SJSA1 (cell line): ENCODE results near the gene XRCC5. TPM values are rescaled to one million over a fixed set of nuclear protein-coding genes. Genes with fewer than 3 reads are reported as not detected.
A peak's percentile ranks its signal among the peaks of the same experiment; 100 is the strongest.
"Not testable (repeated sequence)": the region's sequence is repeated elsewhere in the genome, so short reads cannot be mapped to it uniquely, and the experiment has no call there.

Experiments
- DNase-seq, 2 experiments: peaks; one replicate each; pipeline ENCODE4 v3.0.0-alpha.2; 2015 to 2020; ENCODE audit warnings: low spot score in 2 of 2, low read depth in 1 of 2
- H3K27ac ChIP-seq: fragments of 250-450 bp; sonication (Bioruptor Pico); 2 replicates; pipeline ENCODE4 v1.5.1; 2020; ENCODE audit warnings: mild to moderate bottlenecking, moderate library complexity
- H3K27me3 ChIP-seq: fragments of 250-450 bp; sonication (Bioruptor Pico); replicated peaks from 2 replicates; pipeline ENCODE4 v1.5.1; 2020; ENCODE audit warnings: mild to moderate bottlenecking, moderate library complexity
- H3K36me3 ChIP-seq: fragments of 250-450 bp; sonication (Bioruptor Pico); 2 replicates; pipeline ENCODE4 v1.5.1; 2020; ENCODE audit warnings: mild to moderate bottlenecking
- H3K4me1 ChIP-seq: fragments of 250-450 bp; sonication (Bioruptor Pico); replicated peaks from 2 replicates; pipeline ENCODE4 v1.6.1; 2021; ENCODE audit warnings: mild to moderate bottlenecking
- H3K4me3 ChIP-seq: fragments of 250-450 bp; sonication (Bioruptor Pico); 2 replicates; pipeline ENCODE4 v1.5.1; 2020; ENCODE audit warnings: mild to moderate bottlenecking
- H3K9me3 ChIP-seq: fragments of 250-450 bp; sonication (Bioruptor Pico); replicated peaks from 2 replicates; pipeline ENCODE4 v1.5.1; 2020; ENCODE audit warnings: mild to moderate bottlenecking
- total RNA-seq: library from RNA; depleted of rRNA; stranded (reverse); fragments of >200 nt; shearing (Covaris generic); gene quantifications from 2 replicates; pipeline ENCODE4 v1.2.3, GENCODE V29; 2014

The XRCC5 gene
- total RNA-seq, 1 experiment from 2014 or later = 387 TPM

- no peaks in the 10 kb centered on the region for H3K9me3 ChIP-seq
- H3K4me3 ChIP-seq = no peak overlapping the region
- peaks cover 25% of the 10 kb centered on the region for H3K4me1 ChIP-seq
- DNase-seq = no peak
- H3K27ac ChIP-seq = no peak overlapping the region
- peaks cover 92% of the 10 kb centered on the region for H3K36me3 ChIP-seq
- H3K27me3 ChIP-seq = no peaks in the 10 kb centered on the region
Measured at GRCh38 chr2:216192931-216193330, 83.8 kb downstream of the XRCC5 start.

- H3K27ac ChIP-seq = no peak overlapping the region
- H3K36me3 ChIP-seq = peaks cover 92% of the 10 kb centered on the region
- H3K4me3 ChIP-seq = no peak overlapping the region
- peaks cover 20% of the 10 kb centered on the region for H3K4me1 ChIP-seq
- no peaks in the 10 kb centered on the region for H3K27me3 ChIP-seq
- H3K9me3 ChIP-seq = no peaks in the 10 kb centered on the region
- DNase-seq = no peak
Measured at GRCh38 chr2:216194013-216194412, 84.9 kb downstream of the XRCC5 start.

GRCh38 chr2:216194561-216194960 is 85.4 kb downstream of the XRCC5 start:
- peaks cover 92% of the 10 kb centered on the region for H3K36me3 ChIP-seq
- H3K4me1 ChIP-seq = peaks cover 15% of the 10 kb centered on the region
- H3K9me3 ChIP-seq = no peaks in the 10 kb centered on the region
- H3K4me3 ChIP-seq = no peak overlapping the region
- DNase-seq = no peak
- H3K27me3 ChIP-seq = no peaks in the 10 kb centered on the region
- 0 out of 2 replicates have a peak overlapping the region, but pooled peaks have one; percentile 2 for H3K27ac ChIP-seq

- no peaks in the 10 kb centered on the region for H3K27me3 ChIP-seq
- no peak overlapping the region for H3K4me3 ChIP-seq
- peaks cover 93% of the 10 kb centered on the region for H3K36me3 ChIP-seq
- H3K9me3 ChIP-seq = no peaks in the 10 kb centered on the region
- peak in 1 of 2 experiments; percentile 48 for DNase-seq
- H3K27ac ChIP-seq = no peak overlapping the region
- peaks cover 14% of the 10 kb centered on the region for H3K4me1 ChIP-seq
Measured at GRCh38 chr2:216195565-216196029, 86.4 kb downstream of the XRCC5 start.

GRCh38 chr2:216201692-216202306 is 92.7 kb downstream of the XRCC5 start:
- H3K36me3 ChIP-seq = peaks cover 95% of the 10 kb centered on the region
- H3K4me3 ChIP-seq = no peak overlapping the region
- H3K4me1 ChIP-seq = no peaks in the 10 kb centered on the region; the same call in 1 of the 2 replicates
- H3K27ac ChIP-seq = no peak overlapping the region
- no peak for DNase-seq
- H3K27me3 ChIP-seq = no peaks in the 10 kb centered on the region
- 0 out of 2 replicates have a peak, but pooled peaks cover 5% of the 10 kb centered on the region for H3K9me3 ChIP-seq

GRCh38 chr2:216202626-216203250 is 93.6 kb downstream of the XRCC5 start:
- Histone ChIP-seq H3K27ac (no peak overlapping the region), H3K36me3 (peaks cover 97% of the 10 kb centered on the region), H3K27me3 (no peaks in the 10 kb centered on the region), H3K4me1 (no peaks in the 10 kb centered on the region; the same call in 1 of the 2 replicates), H3K9me3 (0 out of 2 replicates have a peak, but pooled peaks cover 5% of the 10 kb centered on the region), H3K4me3 (no peak overlapping the region)
- no peak for DNase-seq

- no peak for DNase-seq
- H3K4me1 ChIP-seq = peaks cover 14% of the 10 kb centered on the region
- no peaks in the 10 kb centered on the region for H3K27me3 ChIP-seq
- H3K27ac ChIP-seq = no peak overlapping the region
- H3K9me3 ChIP-seq = 0 out of 2 replicates have a peak, but pooled peaks cover 5% of the 10 kb centered on the region
- peaks cover 95% of the 10 kb centered on the region for H3K36me3 ChIP-seq
- no peak overlapping the region for H3K4me3 ChIP-seq
Measured at GRCh38 chr2:216205486-216205885, 96.3 kb downstream of the XRCC5 start.

- H3K9me3 ChIP-seq = 0 out of 2 replicates have a peak, but pooled peaks cover 5% of the 10 kb centered on the region
- no peak overlapping the region for H3K27ac ChIP-seq
- H3K27me3 ChIP-seq = no peaks in the 10 kb centered on the region
- no peak for DNase-seq
- peaks cover 88% of the 10 kb centered on the region for H3K36me3 ChIP-seq
- H3K4me1 ChIP-seq = peaks cover 21% of the 10 kb centered on the region
- H3K4me3 ChIP-seq = no peak overlapping the region
Measured at GRCh38 chr2:216206041-216206703, 97.0 kb downstream of the XRCC5 start.

- peaks cover 28% of the 10 kb centered on the region for H3K4me1 ChIP-seq
- H3K27ac ChIP-seq = no peak overlapping the region
- no peak for DNase-seq
- 0 out of 2 replicates have a peak, but pooled peaks cover 5% of the 10 kb centered on the region for H3K9me3 ChIP-seq
- H3K36me3 ChIP-seq = peaks cover 88% of the 10 kb centered on the region
- H3K27me3 ChIP-seq = no peaks in the 10 kb centered on the region
- no peak overlapping the region for H3K4me3 ChIP-seq
Measured at GRCh38 chr2:216206821-216207220, 97.7 kb downstream of the XRCC5 start.

GRCh38 chr2:216208661-216209060 is 99.5 kb downstream of the XRCC5 start:
- peaks cover 31% of the 10 kb centered on the region for H3K4me1 ChIP-seq
- H3K4me3 ChIP-seq, H3K27me3 ChIP-seq, H3K27ac ChIP-seq, DNase-seq, H3K9me3 ChIP-seq: not testable (repeated sequence)
- H3K36me3 ChIP-seq = peaks cover 80% of the 10 kb centered on the region

- no peaks in the 10 kb centered on the region for H3K9me3 ChIP-seq
- peak overlapping the region; percentile 81 for H3K27ac ChIP-seq
- peaks cover 37% of the 10 kb centered on the region for H3K4me1 ChIP-seq
- no peaks in the 10 kb centered on the region for H3K27me3 ChIP-seq
- peak in 1 of 2 experiments; percentile 59 for DNase-seq
- peaks cover 61% of the 10 kb centered on the region for H3K36me3 ChIP-seq
- no peak overlapping the region for H3K4me3 ChIP-seq
Measured at GRCh38 chr2:216210701-216211540, 101.8 kb downstream of the XRCC5 start.

GRCh38 chr2:216211614-216212145 is 102.5 kb downstream of the XRCC5 start:
- Histone ChIP-seq H3K9me3 (no peaks in the 10 kb centered on the region), H3K27ac (peak overlapping the region; percentile 81), H3K27me3 (no peaks in the 10 kb centered on the region), H3K36me3 (peaks cover 53% of the 10 kb centered on the region), H3K4me3 (no peak overlapping the region), H3K4me1 (peaks cover 45% of the 10 kb centered on the region)
- no peak for DNase-seq

- H3K27me3 ChIP-seq = no peaks in the 10 kb centered on the region
- no peak overlapping the region for H3K4me3 ChIP-seq
- DNase-seq = no peak
- H3K9me3 ChIP-seq = no peaks in the 10 kb centered on the region
- H3K4me1 ChIP-seq = peaks cover 62% of the 10 kb centered on the region
- peaks cover 33% of the 10 kb centered on the region for H3K36me3 ChIP-seq
- H3K27ac ChIP-seq = no peak overlapping the region
Measured at GRCh38 chr2:216214768-216215167, 105.6 kb downstream of the XRCC5 start.
